HG02938 (cell line): Measurements from ENCODE around the gene SLIT1.

Source experiments
- ATAC-seq: cut with Tn5 transposase; IDR thresholded peaks from one replicate; pipeline ENCODE4 v1.9.1; 2021; ENCODE audit warnings: mild to moderate bottlenecking, moderate library complexity; ENCODE audit not compliant: unreplicated experiment

The SLIT1 gene

GRCh38 chr10:96984541-96985131, 201.1 kb downstream of the SLIT1 start:
- peak; percentile 78 for ATAC-seq

DNA sequence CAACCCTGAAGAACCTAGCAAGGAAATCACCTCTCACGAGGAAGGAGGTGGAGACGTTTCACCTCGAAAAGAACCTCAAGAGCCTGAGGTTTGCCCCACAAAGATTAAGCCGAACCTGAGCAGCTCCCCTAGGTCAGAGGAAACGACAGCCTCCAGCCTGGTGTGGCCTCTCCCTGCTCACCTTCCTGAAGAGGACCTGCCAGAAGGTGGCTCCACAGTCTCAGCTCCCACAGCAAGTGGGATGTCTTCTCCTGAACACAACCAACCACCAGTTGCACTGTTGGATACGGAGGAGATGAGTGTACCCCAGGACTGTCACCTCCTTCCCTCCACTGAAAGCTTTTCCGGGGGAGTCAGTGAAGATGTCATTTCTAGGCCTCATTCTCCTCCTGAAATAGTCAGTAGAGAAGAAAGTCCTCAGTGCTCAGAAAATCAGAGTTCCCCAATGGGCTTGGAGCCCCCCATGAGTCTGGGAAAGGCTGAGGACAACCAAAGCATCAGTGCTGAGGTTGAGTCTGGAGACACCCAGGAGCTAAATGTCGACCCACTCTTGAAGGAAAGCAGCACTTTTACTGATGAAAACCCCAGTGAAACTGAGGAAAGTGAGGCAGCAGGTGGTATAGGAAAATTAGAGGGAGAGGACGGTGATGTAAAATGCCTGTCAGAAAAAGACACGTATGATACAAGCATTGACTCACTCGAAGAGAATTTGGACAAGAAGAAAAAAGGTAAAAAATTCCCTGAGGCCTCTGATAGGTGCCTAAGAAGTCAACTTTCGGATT, 203.4 kb downstream of the SLIT1 start:
- no peak for ATAC-seq

- ATAC-seq: peak; percentile 72
These were observed 207.1 kb downstream of the SLIT1 start for GRCh38 chr10:96978621-96979154.

DNA sequence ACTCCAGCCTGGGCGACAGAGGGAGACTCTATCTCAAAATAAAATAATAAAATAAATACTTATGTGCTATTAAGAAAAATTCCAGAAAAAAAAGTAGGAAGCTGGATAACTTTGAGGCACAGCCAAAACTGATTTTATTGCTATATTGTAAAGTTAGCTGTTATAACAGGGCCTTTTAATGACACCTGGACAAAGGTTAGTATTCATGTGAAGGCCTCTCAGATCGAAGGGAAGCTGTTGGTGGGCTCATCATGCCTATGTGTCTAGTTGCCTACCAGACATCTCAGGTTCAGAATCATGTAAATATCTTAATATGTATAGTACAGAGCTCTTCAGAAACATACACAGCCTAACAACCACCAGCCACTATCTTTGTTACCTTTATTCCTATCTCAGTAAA, 210.6 kb downstream of the SLIT1 start:
- ATAC-seq: no peak

- ATAC-seq: peak; percentile 41
These were observed 211.7 kb downstream of the SLIT1 start for GRCh38 chr10:96973809-96974747.

DNA sequence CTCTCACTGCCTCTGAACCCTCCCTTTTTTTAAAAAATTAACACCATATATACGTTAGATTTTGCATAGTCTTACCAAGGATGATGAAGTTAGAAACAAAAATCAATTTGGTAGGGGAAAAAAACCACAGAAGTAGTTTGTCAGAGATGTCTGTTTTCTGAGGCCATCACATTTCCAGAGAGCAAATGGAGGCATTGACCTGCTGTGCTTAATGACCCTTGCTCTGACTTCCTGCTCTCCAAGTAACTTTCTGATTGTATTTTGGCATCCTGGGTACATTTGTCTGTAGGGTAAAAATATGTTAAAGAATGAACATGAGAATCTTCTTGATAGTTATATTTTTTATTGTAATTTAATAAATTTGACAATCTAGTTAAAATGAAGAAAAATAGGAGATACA, 213.5 kb downstream of the SLIT1 start:
- ATAC-seq: no peak

DNA sequence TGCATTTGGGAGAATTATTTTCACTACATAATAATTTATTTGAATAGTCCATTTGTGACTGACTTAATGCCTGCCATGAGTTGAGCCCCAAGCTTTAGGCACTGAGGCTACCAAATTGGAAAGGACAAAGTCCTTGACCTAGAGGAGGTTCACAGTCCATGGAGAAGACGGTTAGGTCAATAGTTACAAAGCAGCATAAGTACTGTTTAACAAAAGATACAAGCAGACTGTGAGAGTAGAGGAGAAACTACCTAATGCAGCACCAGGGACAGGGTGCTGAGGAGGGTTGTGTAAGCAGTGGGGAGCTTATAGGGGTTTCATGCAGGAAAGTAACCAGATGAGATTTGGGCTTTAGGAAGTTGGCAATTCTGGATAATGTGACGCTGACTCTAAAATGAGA, 214.4 kb downstream of the SLIT1 start:
- ATAC-seq: no peak

DNA sequence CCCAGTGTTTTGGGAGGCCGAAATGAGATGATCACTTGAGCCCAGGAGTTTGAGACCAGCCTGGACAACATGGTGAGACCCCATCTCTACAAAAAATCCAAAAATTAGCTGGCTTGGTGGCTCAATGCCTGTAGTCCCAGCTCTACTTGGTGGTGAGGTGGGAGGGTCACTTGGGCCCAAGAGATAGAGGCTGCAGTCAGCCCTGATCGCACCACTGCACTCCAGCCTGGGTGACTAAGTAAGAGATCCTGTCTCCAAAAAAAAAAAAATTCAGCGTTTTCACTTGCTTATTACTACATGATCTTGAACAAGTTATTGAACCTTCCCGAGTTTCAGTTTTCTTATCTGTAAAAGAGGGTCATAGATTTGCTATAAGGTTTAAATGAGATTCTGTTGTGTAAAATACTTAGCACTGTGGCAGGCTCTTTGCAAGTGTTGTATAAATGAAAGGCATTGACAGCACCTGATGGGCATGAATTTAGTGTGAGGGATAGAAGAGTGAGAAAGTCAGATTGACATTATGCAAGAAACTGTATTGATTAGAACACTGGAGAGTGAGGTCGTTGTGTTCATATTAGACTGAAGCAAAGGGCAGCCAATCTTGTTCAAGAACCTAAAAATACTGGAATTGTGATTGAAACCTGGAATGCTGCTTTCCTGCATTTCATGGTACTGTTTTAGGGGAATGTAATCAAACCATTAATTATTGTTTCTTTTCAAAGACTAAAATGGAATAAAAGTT, 216.9 kb downstream of the SLIT1 start:
- no peak for ATAC-seq

GRCh38 chr10:96967847-96968246, 217.9 kb downstream of the SLIT1 start:
- ATAC-seq: no peak

DNA sequence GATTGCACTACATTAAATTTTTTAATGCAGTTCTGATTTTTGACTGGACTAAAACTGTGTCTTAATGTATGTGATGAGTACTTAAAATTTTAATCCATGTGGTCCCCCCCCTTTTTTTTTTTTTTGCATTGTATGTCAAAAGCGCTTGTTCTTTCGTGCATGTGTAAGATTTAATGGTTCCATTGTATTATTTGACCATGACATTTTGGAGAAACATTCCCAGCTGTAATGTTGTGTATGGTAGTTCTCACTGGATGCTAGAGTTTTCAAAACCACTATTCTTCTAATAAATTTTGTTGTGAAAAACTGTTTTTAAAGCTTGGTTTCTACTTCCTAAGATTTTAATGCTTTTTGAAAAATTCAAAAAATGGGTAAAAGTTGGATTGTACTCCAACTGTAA, 221.6 kb downstream of the SLIT1 start:
- no peak for ATAC-seq

DNA sequence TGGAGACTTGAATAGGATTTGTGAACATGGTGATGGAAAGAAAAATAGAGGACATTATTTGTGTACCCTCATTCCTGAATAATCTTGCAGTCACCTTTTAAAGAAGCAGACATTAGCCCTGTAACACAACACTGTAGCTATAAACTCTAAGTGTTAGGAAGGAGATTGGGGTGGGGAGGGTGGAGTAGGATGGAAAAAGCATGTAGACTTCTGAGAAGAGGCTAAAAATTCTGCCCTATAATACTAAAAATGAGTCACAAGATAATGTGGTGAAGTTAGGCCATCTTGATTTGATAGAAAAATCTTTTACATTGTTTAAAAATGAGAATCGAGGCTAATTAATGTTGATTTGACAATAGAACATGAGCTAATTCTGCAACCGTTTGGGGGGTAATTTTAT, 224.9 kb downstream of the SLIT1 start:
- no peak for ATAC-seq

DNA sequence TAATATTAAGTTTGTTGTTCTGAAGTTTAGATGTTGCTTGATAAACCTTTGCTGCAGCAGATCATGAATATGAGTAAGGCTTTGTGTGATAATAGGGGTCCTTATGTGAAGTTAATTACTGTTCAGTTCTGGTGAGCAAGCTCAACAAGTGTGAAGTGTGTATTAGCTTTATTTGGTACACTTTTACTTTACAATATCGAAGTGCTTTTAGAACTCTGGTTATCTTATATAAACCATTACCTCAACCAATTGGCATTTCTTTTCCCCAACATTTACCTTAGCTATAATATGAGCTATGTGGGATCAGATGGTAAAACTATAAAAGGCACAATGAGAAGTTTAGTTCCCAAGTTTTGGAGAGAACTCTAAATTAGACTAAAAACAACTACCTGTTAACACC, 226.0 kb downstream of the SLIT1 start:
- no peak for ATAC-seq

GRCh38 chr10:96958071-96958470, 227.7 kb downstream of the SLIT1 start:
- ATAC-seq: no peak

DNA sequence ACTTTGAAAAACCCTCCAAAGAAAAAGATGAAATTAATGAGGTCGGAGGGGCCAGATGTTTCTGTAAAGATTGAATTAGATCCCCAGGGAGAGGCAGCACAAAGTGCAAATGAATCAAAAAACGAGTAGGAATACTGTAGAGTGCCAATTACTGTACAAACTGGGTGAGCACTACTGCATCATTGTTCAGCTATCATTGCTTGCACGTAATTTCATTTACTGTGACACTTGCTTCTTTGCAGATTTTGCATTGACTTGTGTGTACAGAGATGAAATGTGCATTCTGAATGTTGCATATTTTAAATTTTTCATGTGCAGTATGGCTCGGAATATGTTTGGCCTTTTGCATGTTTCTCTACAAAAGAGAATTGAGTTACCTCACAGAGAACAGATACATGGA, 230.0 kb downstream of the SLIT1 start:
- ATAC-seq: no peak

GRCh38 chr10:96951954-96952353, 233.8 kb downstream of the SLIT1 start:
- no peak for ATAC-seq

DNA sequence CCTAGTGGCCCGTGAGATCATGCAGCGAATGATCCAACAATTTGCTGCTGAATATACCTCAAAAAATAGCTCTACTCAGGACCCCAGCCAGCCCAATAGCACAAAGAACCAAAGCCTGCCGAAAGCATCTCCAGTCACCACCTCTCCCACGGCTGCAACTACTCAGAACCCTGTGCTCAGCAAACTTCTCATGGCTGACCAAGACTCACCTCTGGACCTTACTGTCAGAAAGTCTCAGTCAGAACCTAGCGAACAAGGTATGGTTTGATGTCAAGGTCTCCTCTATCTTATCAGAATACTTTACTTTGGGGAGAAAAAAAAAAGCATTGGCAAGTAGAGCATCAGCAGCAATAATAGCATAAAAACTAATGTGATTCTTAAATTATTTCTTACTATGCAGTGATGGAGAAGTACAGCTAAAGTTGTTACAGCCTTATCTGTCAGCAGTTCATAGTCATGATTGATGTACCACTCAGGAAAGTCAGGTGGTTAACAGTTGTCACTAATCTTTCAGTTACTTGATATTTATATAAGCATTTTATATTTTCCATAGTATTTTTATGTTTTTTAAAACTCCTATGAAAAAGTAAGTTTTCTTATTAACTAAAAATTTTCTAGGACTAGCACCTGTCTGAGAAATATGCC, 236.6 kb downstream of the SLIT1 start:
- no peak for ATAC-seq
